NB4 (cell line): ENCODE measurements around the gene PDE4B.

Source experiments
- POLR2A ChIP-seq: IDR thresholded peaks from 2 replicates; pipeline ENCODE4 v1.6.1; 2011; ENCODE audit warnings: mild to moderate bottlenecking; ENCODE audit not compliant: insufficient read length; ENCODE audit errors: extremely low read depth
- TF ChIP-seq, protein P1 (sequence below): IDR thresholded peaks from one replicate; pipeline ENCODE4 v1.5.1; 2012; ENCODE audit warnings: low read depth, low read length

DNA sequence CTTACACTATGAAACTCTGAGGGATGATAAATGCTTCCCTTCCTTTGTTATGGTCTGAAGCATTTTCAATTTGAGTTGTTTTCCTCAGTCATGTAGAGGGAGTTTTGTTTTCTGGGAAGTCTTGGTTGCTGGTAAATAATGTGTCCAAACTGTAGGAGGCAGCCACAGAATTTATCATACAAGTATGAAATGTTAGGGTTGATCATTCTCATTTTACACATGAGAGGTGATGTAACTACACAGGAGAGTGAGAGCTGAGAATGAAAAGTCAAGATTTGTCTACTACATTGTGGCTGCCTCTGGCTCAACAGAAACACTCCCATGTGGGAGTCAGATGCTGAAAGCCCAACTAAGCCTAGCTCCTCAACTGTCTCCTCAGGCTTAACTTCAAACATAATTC is 558.8 kb downstream of the PDE4B start:
- TF ChIP-seq, protein P1, sequence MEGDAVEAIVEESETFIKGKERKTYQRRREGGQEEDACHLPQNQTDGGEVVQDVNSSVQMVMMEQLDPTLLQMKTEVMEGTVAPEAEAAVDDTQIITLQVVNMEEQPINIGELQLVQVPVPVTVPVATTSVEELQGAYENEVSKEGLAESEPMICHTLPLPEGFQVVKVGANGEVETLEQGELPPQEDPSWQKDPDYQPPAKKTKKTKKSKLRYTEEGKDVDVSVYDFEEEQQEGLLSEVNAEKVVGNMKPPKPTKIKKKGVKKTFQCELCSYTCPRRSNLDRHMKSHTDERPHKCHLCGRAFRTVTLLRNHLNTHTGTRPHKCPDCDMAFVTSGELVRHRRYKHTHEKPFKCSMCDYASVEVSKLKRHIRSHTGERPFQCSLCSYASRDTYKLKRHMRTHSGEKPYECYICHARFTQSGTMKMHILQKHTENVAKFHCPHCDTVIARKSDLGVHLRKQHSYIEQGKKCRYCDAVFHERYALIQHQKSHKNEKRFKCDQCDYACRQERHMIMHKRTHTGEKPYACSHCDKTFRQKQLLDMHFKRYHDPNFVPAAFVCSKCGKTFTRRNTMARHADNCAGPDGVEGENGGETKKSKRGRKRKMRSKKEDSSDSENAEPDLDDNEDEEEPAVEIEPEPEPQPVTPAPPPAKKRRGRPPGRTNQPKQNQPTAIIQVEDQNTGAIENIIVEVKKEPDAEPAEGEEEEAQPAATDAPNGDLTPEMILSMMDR: no peak
- no peak for TF ChIP-seq POLR2A
